Activated CD8-positive, alpha-beta memory T cell treated with anti-CD3 and anti-CD28 coated beads for 36 hours (primary cell): ENCODE results near the gene HSPA12A. TPM values are rescaled to one million over a fixed set of nuclear protein-coding genes. Genes with fewer than 3 reads are reported as not detected.

ENCODE experiments used
- CTCF ChIA-PET: fragments of 350-600 bp; sonication (Branson Sonifier 250); formaldehyde crosslinking; loops from one replicate; lab custom pipeline; 2021; ENCODE audit warnings: antibody characterized with exemption; lab: Charles Lee
- POLR2A ChIA-PET: fragments of 350-600 bp; sonication (Branson Sonifier 250); formaldehyde crosslinking; loops from one replicate; lab custom pipeline; 2021; ENCODE audit warnings: antibody characterized with exemption; lab: Charles Lee
- total RNA-seq, 2 experiments: library from RNA; stranded (reverse); gene quantifications; one replicate each; pipeline ENCODE4 v1.2.3, GENCODE V29; 2021

The HSPA12A gene
- total RNA-seq, 2 experiments from 2014 or later: not detected

- ChIA-PET CTCF (interaction anchor here (1.8 kb wide), 1 partner anchor 36 kb away, joined by 6 read pairs; no protein-coding TSS in a partner anchor), POLR2A (no interaction called here)
Measured at GRCh38 chr10:116752563-116752962, 10.2 kb upstream of the HSPA12A start.

- ChIA-PET CTCF (no interaction called here), POLR2A (no interaction called here)
Measured at GRCh38 chr10:116748471-116748870, 6.1 kb upstream of the HSPA12A start.

- POLR2A ChIA-PET: no interaction called here
Measured at GRCh38 chr10:116748041-116748440, 5.7 kb upstream of the HSPA12A start.

GRCh38 chr10:116747325-116747724, 5.0 kb upstream of the HSPA12A start:
- POLR2A ChIA-PET: no interaction called here
- CTCF ChIA-PET: no interaction called here

More at GRCh38 chr10:116748041-116748440, 5.7 kb upstream of the HSPA12A start:
- CTCF ChIA-PET: no interaction called here

GRCh38 chr10:116744885-116745284, 2.5 kb upstream of the HSPA12A start:
- POLR2A ChIA-PET: no interaction called here
- CTCF ChIA-PET: no interaction called here

GRCh38 chr10:116744163-116744753, 1.9 kb upstream of the HSPA12A start:
- ChIA-PET POLR2A (no interaction called here), CTCF (no interaction called here)

- ChIA-PET CTCF (interaction anchor here (0.6 kb wide), 1 partner anchor 44 kb away, joined by 3 read pairs; no protein-coding TSS in a partner anchor), POLR2A (no interaction called here)
Measured at GRCh38 chr10:116743266-116744064, 1.1 kb upstream of the HSPA12A start.

GRCh38 chr10:116741391-116742351, 695 bp downstream of the HSPA12A start:
- POLR2A ChIA-PET: no interaction called here

GRCh38 chr10:116740971-116741370, 1.4 kb downstream of the HSPA12A start:
- CTCF ChIA-PET: no interaction called here
- POLR2A ChIA-PET: no interaction called here

More at GRCh38 chr10:116741391-116742351, 695 bp downstream of the HSPA12A start:
- CTCF ChIA-PET: no interaction called here

- CTCF ChIA-PET: no interaction called here
- POLR2A ChIA-PET: no interaction called here
Measured at GRCh38 chr10:116738339-116738738, 4.0 kb downstream of the HSPA12A start.

- CTCF ChIA-PET: no interaction called here
- POLR2A ChIA-PET: no interaction called here
Measured at GRCh38 chr10:116737627-116738327, 4.6 kb downstream of the HSPA12A start.

GRCh38 chr10:116733566-116733965, 8.8 kb downstream of the HSPA12A start:
- CTCF ChIA-PET: no interaction called here

GRCh38 chr10:116732573-116732972, 9.8 kb downstream of the HSPA12A start:
- ChIA-PET CTCF (no interaction called here), POLR2A (no interaction called here)

More at GRCh38 chr10:116733566-116733965, 8.8 kb downstream of the HSPA12A start:
- POLR2A ChIA-PET: no interaction called here

- POLR2A ChIA-PET: no interaction called here
- CTCF ChIA-PET: no interaction called here
Measured at GRCh38 chr10:116730464-116731260, 11.7 kb downstream of the HSPA12A start.

GRCh38 chr10:116729243-116729642, 13.1 kb downstream of the HSPA12A start:
- ChIA-PET POLR2A (no interaction called here), CTCF (no interaction called here)

GRCh38 chr10:116728526-116729096, 13.8 kb downstream of the HSPA12A start:
- ChIA-PET POLR2A (no interaction called here), CTCF (no interaction called here)

- POLR2A ChIA-PET: no interaction called here
- CTCF ChIA-PET: no interaction called here
Measured at GRCh38 chr10:116723428-116724281, 18.7 kb downstream of the HSPA12A start.
